Measurements from ENCODE around the gene TAF1L. TPM values are rescaled to one million over a fixed set of nuclear protein-coding genes. Genes with fewer than 3 reads are reported as not detected.

Gene TAF1L
- total and polyA plus RNA-seq, 11 donors = 0.07 TPM; not detected in 10

DNA sequence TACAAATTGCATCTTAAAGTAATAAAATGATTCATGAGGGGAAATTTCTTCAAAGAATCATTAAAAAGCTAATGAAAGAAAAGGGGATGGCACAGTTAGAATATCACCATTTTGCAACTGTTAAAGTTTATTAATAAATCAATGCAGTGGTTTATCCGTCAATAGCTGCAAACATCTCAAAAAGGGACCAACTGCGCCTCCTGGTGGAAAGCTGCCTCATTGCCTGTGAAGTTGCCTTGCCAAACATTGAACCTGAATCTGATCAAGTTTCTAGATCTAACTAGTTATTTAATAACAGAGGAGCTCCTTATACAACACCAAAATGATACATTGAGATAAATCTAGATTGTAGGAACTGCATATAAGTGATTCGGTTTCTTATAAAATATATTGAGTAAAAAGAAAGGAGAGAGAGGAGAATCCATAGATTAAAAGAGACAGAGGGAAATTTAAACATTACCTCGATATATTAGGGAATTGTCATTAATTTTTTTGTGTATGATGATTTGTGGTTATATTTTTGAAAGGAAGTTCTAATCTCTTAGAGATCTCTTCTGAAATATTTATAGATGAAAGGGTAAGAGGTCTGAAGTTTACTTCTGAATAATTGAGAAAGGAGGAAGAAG, 55.6 kb downstream of the TAF1L start:
- 16 to 20% (median 20%) methylated on average over 4 of the region's 4 CpGs for WGBS, 4 donors
- intact Hi-C loops (cut with DNase I) = loop anchor here (1.0 to 10.0 kb wide), 9 partner anchors 55 to 389 kb away; partner anchors contain the start of gene RIGI (in 1 of the 10)
- peak; percentile 36 to 79 (median 54) for DNase-seq
- TF ChIP-seq, protein P1, sequence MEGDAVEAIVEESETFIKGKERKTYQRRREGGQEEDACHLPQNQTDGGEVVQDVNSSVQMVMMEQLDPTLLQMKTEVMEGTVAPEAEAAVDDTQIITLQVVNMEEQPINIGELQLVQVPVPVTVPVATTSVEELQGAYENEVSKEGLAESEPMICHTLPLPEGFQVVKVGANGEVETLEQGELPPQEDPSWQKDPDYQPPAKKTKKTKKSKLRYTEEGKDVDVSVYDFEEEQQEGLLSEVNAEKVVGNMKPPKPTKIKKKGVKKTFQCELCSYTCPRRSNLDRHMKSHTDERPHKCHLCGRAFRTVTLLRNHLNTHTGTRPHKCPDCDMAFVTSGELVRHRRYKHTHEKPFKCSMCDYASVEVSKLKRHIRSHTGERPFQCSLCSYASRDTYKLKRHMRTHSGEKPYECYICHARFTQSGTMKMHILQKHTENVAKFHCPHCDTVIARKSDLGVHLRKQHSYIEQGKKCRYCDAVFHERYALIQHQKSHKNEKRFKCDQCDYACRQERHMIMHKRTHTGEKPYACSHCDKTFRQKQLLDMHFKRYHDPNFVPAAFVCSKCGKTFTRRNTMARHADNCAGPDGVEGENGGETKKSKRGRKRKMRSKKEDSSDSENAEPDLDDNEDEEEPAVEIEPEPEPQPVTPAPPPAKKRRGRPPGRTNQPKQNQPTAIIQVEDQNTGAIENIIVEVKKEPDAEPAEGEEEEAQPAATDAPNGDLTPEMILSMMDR (IDR thresholded peaks at IDR 0.05) = peak; percentile 88 to 97 (median 94)
- no peak for TF ChIP-seq POLR2A (IDR thresholded peaks at IDR 0.05)
- Histone ChIP-seq H3K36me3 (no peaks in the 10 kb centered on the region), H3K4me1 (peaks cover 0 to 4% (median 0%) of the 10 kb centered on the region in 12 donors), H3K9me3 (no peaks in the 10 kb centered on the region), H3K27ac (no peak overlapping the region), H3K27me3 (peaks cover 0 to 10% (median 0%) of the 10 kb centered on the region in 9 donors), H3K4me3 (peak overlapping the region in 2 of 12 donors; percentile 1 to 16)
- ATAC-seq = peak in 1 of 4 donors; percentile 56

Other genes starting within 250 kb of the TAF1L start
- gene RIGI, start 109.5 kb downstream of the TAF1L start, total RNA-seq = 10 to 100 TPM in 1 of 9 donors, 1 to 10 TPM in 8; 2.0 to 18.5 (median 4.4) TPM
- 1 to 10 TPM; 1.8 to 1.9 TPM for gene RIGI, start 109.5 kb downstream of the TAF1L start, polyA plus RNA-seq
- 10 to 100 TPM in 7 of 9 donors, 1 to 10 TPM in 2; 4.1 to 26.5 (median 15.1) TPM for gene SMIM27, start 83.3 kb downstream of the TAF1L start, total RNA-seq
- gene SMIM27, start 83.3 kb downstream of the TAF1L start, polyA plus RNA-seq = 1 to 10 TPM; 4.8 TPM
- 10 to 100 TPM in 5 of 9 donors, 1 to 10 TPM in 4; 7.5 to 11.1 (median 10.5) TPM for gene TOPORS, start 83.1 kb downstream of the TAF1L start, total RNA-seq
- 1 to 10 TPM; 4.1 to 7.8 TPM for gene TOPORS, start 83.1 kb downstream of the TAF1L start, polyA plus RNA-seq
- gene NDUFB6, start 62.5 kb downstream of the TAF1L start, total RNA-seq = 100 to 1,000 TPM in 7 of 9 donors, 10 to 100 TPM in 2; 74.6 to 209 (median 125) TPM
- 100 to 1,000 TPM in 1 of 2 donors, 10 to 100 TPM in 1; 89.2 to 149 TPM for gene NDUFB6, start 62.5 kb downstream of the TAF1L start, polyA plus RNA-seq
- gene TMEM215, start 147.9 kb upstream of the TAF1L start, total RNA-seq = not detected
- not detected for gene TMEM215, start 147.9 kb upstream of the TAF1L start, polyA plus RNA-seq

All from heart left ventricle (tissue), 16 donors.